Effector CD4-positive, alpha-beta T cell (primary cell): ENCODE data around the gene TACC3.
A peak's percentile ranks its signal among the peaks of the same experiment; 100 is the strongest.

ENCODE experiments used
- DNase-seq: peaks from one replicate; pipeline ENCODE4 v3.0.0-alpha.2; 2020

Gene TACC3

DNA sequence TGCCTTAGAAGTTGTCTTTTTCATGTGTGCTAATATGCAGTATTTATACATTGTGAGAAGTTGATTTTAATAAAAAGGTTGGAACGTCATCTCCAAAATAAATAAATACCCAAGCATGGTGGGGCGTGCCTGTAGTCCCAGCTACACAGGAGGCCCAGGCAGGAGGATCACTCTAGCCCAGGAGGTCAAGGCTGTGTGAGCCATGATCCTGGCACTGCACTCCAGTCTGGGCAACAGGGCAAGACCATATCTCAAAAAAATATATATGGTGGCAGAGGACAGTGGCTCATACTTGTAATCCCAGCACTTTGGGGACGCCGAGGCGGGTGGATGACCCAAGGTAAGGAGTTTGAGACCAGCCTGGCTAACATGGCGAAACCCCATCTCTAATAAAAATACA, 15.6 kb upstream of the TACC3 start:
- no peak for DNase-seq

DNA sequence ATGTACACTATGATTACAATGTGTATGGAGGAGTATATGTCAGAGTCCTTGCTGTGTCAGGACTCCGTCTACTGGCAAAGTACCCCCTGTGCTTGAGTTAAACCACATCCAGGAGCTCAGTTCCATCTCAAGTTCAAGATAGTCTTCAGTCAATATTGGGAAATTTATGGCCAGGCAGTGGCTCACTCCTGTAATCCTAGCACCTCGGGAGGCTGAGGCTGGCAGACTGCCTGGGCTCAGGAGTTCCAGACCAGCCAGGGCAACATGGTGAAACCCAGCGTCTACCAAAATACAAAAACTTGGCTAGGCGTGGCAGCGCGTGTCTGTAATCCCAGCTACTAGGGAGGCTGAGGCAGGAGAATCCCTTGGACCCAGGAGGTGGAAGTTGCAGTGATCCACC, 15.0 kb upstream of the TACC3 start:
- DNase-seq = no peak

DNA sequence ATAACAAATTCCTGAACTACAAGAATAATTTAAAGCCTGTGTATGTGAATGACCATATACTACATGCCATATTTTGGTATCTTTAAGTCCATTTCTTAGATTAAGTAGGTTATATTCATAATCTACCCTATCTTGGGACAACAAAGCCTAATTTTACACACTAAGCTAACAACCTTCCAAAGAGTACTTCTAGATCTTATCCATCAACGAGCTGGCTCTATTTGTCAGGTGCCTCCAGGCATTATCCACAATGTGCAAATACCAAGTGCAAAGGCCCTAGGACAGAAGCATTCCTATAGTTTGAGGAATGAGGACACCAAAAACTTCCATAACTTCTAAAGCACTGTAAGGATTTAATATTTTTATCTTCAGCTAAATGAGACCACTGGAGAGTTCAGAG, 12.7 kb upstream of the TACC3 start:
- DNase-seq = no peak

DNA sequence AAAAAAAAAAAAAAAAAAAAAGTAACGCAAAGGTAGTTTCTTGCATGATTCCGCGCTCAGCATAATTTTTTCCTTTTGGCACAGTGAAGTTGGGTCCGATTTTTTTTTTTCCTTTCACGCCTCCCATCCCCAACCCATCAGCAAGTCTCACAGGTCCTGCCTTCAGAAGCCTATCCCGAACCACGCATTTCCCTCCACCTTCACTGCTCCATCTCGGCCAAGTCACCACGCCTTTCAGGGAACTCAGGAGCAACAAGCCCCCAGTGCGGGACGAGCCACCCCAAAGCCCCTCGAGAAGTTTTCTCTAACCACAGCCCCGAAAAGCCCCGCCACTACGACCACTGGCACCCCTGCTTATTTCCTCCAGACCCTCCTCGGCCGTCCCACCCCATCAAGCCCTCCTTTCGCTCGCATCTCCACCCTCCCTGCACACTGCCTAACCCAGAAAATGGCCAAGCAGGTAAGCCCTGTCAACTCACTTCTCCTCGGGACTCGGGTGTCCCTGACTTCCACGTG, 10.2 kb upstream of the TACC3 start:
- no peak for DNase-seq

DNA sequence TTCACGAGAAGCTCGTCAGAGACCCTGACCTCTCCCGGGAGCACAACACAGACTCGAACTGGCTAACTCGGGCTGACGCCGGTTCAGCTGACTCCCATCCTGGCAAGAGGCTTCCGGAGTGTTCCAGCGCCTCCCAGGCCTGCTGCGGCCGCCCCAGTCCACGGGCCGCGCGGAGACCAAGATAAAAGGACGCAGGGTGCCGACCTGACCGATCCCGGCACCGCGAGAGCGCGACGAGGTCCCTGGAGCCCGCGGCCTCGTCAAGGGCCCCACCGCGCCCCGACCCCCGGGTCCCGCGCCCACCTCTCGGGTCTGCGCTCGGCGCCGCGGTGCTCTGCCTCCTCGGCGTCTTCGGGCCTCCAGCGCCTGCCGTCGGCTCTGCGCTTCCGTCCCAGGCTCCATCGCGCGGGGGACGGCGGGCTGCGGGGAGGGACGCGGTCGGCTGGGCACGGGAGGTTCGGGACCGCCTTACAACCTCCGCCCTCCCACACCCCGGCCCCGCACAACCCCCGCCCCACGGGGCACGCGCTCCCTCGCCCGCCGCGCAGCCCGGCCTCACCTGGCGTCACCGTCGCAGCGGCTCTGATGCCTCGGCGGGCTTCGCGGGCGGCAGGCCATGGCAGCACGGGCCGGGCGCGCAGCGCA, 9.6 kb upstream of the TACC3 start:
- no peak for DNase-seq

DNA sequence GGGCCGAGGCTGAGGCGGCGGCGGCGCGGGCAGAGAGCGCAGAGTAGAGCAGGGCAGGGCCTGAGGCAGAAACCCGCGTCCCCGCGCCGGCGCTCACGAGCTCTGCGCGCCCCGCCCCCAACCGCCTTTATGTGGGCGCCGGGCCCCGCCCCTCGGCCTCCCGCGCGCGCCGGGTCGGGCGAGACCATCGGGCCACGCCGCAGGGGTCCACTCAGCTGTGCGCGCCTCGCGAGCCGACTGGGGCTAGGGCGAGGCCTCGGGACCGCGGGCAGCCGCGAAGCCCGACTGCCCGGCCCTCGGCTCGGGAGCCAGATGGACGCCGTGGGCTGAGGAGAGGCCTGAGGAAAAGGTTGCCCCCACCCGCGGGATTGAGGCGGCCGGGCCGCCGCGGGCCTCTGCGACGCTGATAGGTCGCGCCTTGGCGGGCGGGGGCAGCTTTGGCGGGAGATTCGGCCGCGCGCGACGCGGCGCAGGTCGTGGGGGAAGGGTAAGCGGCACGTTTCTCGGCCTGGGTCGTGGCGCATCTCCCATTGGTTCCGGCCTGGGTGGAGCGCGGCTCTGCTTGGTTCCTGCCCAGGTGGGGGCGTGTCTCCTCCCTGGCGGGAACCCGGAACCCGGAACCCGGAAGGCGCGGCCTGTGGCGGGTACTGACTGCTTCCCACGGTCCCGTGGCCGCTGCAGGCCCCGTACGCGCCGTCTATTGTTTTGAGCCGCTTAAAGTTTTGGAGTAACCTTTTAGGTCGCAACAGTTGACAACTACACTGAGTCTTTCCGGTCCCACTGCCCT, 8.9 kb upstream of the TACC3 start, which contains the start of gene SLBP:
Gene SLBP (minus strand): TSS at position 104 of the 787 bp plus-strand sequence. CDS start 131 bp downstream, outside the sequence.
- DNase-seq = peak; percentile 98

DNA sequence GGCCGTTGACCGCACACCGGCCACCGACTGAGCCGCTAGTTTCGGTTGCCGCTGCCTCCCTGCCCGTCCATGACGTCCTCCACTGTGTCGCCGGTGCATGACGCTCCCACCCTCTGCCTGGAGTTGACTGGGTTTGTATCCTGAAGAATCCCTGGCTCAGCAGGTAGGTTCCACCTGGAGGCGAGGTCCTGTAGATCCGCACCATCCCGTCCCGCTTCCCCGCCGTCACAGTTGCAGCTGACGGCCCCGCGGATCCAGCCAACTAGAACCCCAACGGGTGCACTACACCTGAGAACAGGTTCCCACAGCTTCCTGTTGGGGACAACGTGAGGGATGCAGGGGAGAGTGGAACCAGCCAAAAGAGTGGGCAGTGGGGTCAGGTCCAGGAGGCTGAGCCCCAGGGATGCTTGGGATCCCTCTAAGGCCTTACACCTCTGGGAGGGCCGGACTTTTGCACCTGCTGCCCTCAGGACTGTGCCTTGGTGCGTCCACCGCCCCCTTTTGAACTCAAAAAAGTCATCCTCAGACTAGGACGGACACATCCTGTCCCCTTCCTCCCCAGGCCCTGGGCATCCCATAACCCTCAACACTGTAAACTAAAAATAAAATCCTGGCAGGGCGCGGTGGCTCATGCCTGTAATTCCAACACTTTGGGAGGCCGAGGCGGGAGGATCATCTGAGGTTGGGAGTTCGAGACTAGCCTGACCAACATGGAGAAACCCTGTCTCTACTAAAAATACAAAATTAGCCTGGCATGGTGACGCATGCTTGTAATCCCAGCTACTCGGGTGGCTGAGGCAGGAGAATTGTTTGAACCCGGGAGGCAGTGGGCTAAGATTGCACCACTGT, 8.1 kb upstream of the TACC3 start:
- no peak for DNase-seq

DNA sequence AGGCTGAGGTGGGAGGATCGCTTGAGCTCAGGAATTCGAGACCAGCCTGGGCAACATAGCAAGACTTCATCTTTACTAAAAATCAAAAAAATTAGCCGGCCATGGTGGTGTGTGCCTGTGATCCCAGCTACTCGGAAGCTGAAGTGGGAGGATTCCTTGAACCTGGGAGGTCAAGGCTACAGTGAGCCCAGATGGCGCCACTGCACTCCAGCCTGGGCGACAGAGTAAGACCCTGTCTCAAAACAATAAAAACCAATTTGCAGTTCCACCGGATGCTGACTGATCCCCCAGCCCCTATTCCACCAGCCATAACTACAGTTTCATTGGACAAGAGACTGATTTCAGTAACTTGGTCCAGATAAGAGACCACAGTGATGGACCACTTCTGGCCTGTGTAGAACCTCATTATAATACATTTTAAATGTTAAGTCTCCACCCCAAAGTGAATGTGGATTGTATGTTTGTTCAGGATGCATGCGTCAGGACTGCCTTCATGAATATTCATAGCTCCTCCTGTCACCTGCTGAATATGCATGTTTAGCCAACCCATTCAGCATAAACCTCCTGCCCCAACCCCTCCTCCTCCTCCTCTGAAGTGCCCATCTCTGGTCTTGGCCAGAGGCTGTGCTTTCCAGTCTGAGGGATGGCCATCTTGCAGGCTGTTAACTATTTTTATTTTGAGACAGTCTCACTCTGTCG, 6.9 kb upstream of the TACC3 start:
- DNase-seq = no peak

DNA sequence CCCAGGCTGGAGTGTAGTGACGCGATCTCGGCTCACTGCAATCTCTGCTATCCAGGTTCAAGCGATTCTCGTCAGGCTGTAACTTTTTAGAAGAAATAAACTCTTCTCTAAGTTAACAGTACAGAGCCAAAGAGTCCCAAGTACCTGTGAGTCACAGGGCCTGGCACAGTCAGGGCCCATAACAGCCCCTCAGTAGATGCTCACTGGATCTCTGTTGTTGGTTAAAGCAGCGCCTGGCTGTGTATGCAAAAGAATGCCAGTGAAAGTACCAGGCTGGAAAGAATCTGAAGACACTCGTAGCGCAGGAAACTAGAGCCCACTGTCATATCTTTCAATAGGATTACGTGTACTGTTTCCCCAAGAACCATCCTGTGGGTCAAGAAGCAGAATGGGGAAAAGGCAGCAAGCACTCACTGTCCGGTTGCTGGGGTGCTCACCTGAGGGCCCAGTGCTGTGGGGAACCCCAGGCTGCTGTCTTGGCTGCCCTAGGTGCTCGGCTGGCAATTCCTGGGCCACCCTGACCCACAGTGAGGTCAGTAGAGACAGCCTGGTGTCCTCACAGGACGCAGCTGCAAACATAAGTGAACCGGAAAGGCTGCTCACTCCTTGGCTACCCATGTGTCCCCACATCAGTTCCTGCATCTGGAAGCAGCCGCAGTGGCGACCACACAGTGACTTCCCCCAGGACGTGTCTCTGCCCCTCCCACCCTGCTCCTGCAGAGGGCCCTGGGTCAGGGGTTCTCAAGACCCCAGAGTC, 6.1 kb upstream of the TACC3 start:
- no peak for DNase-seq

DNA sequence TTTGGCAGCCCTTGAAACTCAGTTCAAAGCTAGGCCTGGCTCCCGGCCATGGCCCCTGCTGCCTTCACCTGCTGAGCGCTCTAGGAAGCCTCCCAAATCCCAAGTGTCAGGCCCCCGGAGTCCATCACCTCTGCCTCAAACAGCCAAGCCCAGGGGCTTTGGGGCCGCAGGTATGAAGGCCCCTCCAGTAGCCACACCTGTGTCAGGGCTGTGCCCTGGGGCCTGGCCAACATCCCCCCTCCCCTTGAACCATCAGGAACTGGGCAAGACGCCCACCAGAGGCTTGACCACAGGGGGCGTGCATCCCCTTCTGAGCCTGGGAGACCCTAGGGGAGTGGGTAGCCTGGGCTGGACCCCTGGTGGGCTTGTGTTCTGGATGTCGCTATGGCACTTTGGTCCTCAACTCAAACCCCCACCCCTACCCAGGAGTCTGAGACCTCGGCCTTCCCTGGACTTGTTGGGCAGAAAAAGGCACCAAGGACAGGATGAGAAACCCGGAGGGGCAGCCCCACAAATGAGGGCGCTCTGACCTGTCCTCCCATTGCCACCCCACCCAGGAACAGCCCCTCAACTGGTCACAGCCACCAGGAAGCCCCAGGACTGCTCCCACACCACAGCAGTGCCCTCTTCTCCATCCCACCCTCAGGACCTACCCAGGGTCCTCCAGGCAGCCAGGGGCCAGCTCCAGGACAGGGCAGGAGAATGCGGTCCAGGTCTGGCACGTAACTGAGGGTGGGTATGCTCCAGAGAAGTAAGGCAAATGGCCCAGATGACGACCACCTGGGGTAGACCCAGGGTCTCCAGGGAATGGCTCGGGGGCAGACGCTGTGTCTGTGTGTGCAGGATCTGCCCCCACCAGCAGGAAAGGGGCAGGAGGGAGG, 5.0 kb upstream of the TACC3 start:
- no peak for DNase-seq

DNA sequence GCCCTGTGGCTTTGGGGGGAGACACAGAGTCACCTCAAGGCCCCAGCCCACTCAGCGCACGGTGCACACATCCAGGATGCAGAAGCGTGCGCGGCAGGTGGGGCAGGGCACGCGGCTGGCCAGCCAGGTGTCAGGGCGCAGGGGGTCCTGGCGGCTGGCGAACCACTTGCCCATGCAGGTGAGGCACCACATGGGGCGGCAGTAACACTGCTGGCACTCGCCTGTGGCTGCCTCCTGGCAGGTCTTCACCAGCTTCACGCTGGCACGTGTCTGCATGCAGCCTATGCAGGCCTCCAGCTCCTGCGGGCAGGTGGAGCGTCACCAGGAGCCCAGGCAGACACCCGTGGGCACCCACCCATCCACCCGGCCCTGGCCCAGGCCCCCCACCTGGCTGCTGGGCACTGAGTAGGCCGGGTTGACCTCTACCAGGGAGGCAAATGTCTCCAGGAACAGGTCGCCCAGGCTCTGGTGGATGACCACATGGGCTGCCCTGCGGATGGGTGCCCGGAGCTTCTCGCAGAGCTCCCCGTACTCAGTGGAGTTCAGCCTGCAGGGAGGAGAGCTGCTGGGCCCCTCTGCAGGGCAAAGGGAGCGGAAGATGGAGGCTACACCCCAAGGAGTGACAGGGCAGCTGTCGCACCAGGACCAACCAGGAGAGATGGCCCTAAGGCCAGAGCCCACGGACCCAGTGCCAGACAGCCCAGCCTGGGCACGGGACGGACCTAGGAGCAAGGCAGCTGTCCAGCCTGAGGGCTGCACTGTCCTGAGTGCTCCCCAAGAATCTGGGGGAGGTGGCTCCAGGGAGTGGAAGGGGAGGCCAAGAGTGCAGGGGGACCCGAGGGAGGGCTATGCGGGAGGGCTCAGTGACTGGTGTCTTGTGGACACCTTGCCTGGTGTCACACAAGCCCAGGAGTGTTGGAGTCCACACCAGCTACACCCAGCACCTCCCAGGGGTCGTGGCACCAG, 3.9 kb upstream of the TACC3 start:
- DNase-seq = no peak

DNA sequence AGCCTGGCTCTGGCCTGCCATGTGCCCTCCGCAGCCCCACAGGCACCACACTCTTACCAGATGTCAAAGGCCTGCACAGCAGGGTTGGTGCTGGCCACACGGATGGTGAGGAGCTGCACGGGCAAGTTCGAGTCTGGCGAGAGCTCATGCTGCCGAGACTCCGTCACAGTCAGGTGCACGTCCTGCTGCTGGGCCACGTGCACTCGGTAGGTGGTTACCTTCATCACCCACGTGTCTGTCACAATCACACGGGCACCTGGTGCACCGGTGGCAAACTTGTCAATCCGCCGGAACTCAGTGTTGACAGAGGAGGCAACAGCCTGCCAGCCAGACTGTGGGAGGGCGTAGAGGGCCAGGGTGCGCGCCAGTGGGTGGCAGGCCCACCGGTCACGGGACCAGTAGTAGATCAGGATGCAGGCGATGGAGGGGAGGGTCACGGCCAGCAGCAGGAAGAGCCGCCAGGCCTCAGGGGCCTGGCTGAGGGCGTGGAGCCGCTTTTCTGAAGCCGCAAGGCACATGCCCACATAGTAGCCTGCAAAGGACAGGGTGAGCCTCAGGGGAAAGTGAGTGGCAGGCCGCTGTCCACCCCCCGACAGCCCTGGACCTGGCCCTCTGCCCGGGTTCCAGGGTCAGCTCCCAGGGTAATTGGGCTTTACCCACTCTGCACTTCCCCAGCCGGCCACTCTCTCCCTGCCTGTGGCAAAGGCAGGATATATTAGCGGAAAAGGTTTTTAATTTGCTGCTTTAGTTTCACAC, 3.0 kb upstream of the TACC3 start:
- DNase-seq = no peak

DNA sequence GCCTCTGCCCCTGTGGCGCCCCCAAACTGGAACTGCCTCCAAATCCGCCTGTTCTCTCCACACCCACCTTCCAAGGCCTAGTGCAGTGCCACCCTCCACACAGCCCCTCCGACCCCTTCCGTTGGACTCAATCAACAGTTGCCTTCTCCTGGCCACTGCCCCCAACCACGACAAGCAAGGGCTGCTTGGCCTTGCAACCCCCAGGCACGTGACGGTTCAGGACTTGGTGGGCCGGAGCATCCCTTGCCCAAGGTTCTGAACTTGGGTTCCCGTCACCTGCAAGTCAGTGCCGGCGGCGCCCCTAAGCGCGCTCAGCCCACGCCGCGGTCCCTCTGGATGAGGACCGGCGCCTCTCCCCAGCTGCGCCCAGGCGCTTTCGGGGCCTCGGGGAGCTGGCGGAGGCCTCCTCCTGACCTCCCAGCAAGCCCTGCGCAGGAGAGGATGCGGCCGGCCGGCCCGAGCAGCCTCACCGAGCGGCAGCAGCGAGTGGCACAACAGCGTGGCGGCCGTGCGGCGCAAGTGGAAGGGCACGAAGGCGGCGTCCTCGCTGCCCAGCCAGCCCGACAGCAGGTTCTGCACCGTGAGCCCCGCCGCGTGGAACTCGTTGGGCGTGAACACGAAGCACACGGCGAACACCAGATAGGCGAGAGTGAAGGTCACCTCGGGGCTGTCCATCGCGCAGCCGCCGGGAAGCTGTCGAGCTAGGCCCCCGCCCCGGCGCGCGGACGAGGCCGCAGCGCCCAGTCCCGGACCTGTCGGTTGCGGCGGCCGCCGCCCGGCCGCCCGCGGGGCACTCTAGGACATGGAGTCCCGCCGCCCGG, 948 bp upstream of the TACC3 start:
- DNase-seq = peak; percentile 45

DNA sequence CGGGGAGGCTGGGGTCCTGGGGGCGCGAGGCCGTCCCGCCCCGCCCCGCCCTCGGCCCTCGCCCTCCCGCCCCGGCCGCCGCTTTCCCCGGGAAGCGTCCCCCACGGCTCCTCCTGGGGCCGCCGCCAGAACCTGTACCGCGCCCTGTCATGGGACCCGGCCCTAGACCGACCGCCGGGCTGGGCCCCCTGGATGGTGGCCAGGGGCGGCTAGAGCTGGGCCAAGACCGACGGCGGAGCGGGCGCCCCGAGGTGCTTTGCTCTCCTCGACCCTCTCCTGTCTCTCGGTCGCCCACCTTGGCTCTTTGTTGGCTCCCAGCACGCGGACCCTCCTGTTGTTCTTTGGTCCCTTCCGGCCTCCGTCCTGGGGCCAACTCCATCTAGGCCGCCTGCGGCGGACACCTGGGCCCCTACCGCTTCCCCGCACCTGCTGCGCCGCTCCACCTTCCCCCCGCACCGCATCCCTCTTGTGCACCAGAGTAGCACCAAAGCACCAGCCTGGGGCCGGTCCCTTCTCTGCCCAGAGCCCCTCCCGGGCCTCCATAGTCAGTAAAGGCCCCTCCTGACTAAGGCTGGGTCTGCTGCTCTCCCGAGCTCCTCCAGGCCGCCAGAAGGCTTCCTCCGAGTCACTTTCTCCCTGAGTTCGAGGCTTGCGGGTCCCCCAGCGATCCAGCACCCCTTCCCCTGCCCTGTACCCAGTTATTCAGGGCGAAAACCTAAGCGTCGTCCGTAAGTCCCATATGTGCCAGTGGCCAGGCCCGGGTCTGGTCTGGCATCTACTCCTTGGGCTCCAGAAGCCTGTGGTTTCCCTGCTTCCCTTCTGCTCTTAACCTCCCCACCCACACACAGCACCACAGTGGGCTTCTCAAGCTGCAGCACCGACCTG, 587 bp downstream of the TACC3 start:
- DNase-seq = no peak

DNA sequence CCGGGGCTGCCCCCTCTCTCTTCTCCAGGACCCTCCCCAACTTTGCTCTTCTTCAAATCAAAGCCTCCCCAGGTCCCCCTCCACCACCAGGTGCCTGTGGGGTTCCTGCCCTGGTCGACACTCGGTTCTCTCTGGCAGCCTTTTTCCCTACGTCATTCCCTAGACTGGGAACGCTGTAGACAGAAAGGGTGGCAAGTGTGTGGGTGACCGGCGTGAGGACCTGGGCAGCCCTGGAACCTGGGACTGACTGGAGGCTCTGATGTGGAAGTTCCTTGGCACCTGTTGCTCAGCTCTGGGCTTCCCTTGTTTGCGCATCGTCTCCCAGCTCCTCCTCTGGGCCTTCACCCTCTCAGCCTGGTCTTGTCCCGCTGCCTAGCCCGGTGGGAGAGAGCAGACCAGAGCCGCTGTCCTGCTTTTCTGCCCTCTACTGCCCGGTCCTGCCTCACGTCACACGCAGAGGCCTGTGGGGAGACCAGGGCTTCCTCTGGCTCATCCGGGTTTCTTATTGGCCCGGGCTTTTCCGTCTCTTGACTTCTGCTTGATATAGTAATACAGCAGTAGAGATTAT, 1.3 kb downstream of the TACC3 start:
- DNase-seq = no peak

DNA sequence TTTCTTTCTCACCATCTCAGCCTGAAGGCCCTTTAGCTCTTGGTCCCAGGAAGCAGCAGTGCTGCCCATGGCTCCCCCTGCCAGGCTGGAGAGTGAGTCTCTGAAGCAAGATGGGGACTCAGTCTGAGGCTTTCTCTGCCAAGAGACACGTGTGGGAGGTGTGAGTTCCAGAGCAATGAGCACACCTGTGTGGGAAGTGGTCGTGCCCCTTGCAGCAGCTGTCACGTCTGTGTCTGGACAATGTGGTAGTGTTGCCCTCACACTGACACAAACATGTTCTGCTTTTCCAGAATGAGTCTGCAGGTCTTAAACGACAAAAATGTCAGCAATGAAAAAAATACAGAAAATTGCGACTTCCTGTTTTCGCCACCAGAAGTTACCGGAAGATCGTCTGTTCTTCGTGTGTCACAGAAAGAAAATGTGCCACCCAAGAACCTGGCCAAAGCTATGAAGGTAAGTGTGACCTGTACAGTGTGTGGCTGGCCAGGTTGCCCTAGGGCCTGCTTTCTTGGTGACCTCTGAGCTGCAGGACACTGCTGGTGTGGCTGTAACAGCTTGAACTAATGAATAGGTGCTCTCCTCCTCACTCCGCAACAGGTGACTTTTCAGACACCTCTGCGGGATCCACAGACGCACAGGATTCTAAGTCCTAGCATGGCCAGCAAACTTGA, 1.9 kb downstream of the TACC3 start:
- peak; percentile 35 for DNase-seq
